Lung (tissue), 12 donors: ENCODE results near the gene TMEM31. TPM values are rescaled to one million over a fixed set of nuclear protein-coding genes. Genes with fewer than 3 reads are reported as not detected.
A peak's percentile ranks its signal among the peaks of the same experiment; 100 is the strongest.
"Not testable (repeated sequence)": the region's sequence is repeated elsewhere in the genome, so short reads cannot be mapped to it uniquely, and the experiment has no call there.

ENCODE experiments used
- ATAC-seq: fragments of 200-7000 bp; cut with Tn5 transposase; one replicate; pipeline ENCODE4 v1.9.1; 2020; ENCODE audit warnings: moderate number of reproducible peaks; ENCODE audit not compliant: insufficient read depth, low FRiP score
- DNase-seq, 3 donors: peaks; one replicate each; pipeline ENCODE4 v3.0.0-alpha.2; 2013 to 2017
- H3K27ac ChIP-seq, 2 donors: one replicate each; pipeline ENCODE4 v1.5.1; 2013; ENCODE audit warnings: mild to moderate bottlenecking in 2 of 2, moderate library complexity in 2 of 2, control low read depth in 1 of 2, inconsistent platforms in 1 of 2, low read depth in 1 of 2, low read length in 1 of 2
- H3K27me3 ChIP-seq, 3 donors: one replicate each; pipeline ENCODE4 v1.5.1; 2013; ENCODE audit warnings: low read length in 2 of 3; ENCODE audit not compliant: control insufficient read depth in 3 of 3, insufficient read depth in 3 of 3
- H3K36me3 ChIP-seq, 4 donors: one replicate each; pipeline ENCODE4 v1.5.1; 2013; ENCODE audit warnings: low read length in 4 of 4, mild to moderate bottlenecking in 1 of 4, moderate library complexity in 1 of 4; ENCODE audit not compliant: control insufficient read depth in 4 of 4, insufficient read depth in 4 of 4
- H3K4me1 ChIP-seq, 5 donors: one replicate each; pipeline ENCODE4 v1.5.1; 2013; ENCODE audit warnings: low read length in 5 of 5, mild to moderate bottlenecking in 2 of 5, moderate library complexity in 1 of 5; ENCODE audit not compliant: control insufficient read depth in 5 of 5, insufficient read depth in 5 of 5
- H3K4me3 ChIP-seq: one replicate; pipeline ENCODE4 v1.5.1; 2013; ENCODE audit warnings: mild to moderate bottlenecking, control low read depth, moderate library complexity
- H3K9ac ChIP-seq, 2 donors: one replicate each; pipeline ENCODE4 v1.5.1; 2013; ENCODE audit warnings: low read length in 2 of 2, control low read depth in 1 of 2; ENCODE audit not compliant: insufficient read depth in 1 of 2
- H3K9me3 ChIP-seq, 4 donors: one replicate each; pipeline ENCODE4 v1.5.1; 2013; ENCODE audit warnings: low read length in 3 of 4, mild to moderate bottlenecking in 1 of 4, moderate library complexity in 1 of 4; ENCODE audit not compliant: control insufficient read depth in 4 of 4, insufficient read depth in 3 of 4
- WGBS, 2 donors: extraction: QIAGEN DNeasy Blood & Tissue Kit; methylation state at CpG; one replicate each; pipeline ENCODE4 v1.1.7; 2013; 5-methylcytosine and 5-hydroxymethylcytosine counted together
- polyA plus RNA-seq, 2 donors: library from polyadenylated mRNA; stranded (reverse); fragments of 200-250 nt; gene quantifications; one replicate each; pipeline ENCODE4 v1.2.1, GENCODE V29; 2013
- total RNA-seq, 2 donors: library from RNA; depleted of rRNA in 1 of 2; stranded (reverse); fragments of >200 nt in 1 of 2; gene quantifications; one replicate each; pipeline ENCODE4 v1.2.1, GENCODE V29; 2014 to 2021
- TF ChIP-seq, protein P1 (sequence below): IDR thresholded peaks from 2 replicates; pipeline ENCODE4 v1.5.1; 2012; ENCODE audit warnings: mild to moderate bottlenecking; ENCODE audit errors: control extremely low read depth, extremely low read depth
- donor health status: control.
- donor health status: control.
- donor health status: Bipolar disorder and iron deficiency.
- donor health status: healthy.
- donor health status: DM: yes; HTN: yes; CAD: no.

TMEM31 gene
- total and polyA plus RNA-seq, 4 donors, result 0.30 to 0.65 TPM; not detected in 2

- no peak for DNase-seq
- TF ChIP-seq, protein P1, sequence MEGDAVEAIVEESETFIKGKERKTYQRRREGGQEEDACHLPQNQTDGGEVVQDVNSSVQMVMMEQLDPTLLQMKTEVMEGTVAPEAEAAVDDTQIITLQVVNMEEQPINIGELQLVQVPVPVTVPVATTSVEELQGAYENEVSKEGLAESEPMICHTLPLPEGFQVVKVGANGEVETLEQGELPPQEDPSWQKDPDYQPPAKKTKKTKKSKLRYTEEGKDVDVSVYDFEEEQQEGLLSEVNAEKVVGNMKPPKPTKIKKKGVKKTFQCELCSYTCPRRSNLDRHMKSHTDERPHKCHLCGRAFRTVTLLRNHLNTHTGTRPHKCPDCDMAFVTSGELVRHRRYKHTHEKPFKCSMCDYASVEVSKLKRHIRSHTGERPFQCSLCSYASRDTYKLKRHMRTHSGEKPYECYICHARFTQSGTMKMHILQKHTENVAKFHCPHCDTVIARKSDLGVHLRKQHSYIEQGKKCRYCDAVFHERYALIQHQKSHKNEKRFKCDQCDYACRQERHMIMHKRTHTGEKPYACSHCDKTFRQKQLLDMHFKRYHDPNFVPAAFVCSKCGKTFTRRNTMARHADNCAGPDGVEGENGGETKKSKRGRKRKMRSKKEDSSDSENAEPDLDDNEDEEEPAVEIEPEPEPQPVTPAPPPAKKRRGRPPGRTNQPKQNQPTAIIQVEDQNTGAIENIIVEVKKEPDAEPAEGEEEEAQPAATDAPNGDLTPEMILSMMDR, result no peak
- no peaks in the 10 kb centered on the region for H3K4me1 ChIP-seq
- H3K9ac ChIP-seq, result no peak overlapping the region
- H3K4me3 ChIP-seq, result no peak overlapping the region
- no peaks in the 10 kb centered on the region for H3K36me3 ChIP-seq
- peaks cover 0 to 2% (median 0%) of the 10 kb centered on the region in 4 donors for H3K9me3 ChIP-seq
- no peak for ATAC-seq
- 83 to 92% methylated on average over 2 of the region's 2 CpGs for WGBS, 2 donors
- no peak overlapping the region for H3K27ac ChIP-seq
- peaks cover 5 to 38% (median 9%) of the 10 kb centered on the region in 3 donors for H3K27me3 ChIP-seq
Observed at GRCh38 chrX:103747163-103747562, 36.5 kb downstream of the TMEM31 start.

DNA sequence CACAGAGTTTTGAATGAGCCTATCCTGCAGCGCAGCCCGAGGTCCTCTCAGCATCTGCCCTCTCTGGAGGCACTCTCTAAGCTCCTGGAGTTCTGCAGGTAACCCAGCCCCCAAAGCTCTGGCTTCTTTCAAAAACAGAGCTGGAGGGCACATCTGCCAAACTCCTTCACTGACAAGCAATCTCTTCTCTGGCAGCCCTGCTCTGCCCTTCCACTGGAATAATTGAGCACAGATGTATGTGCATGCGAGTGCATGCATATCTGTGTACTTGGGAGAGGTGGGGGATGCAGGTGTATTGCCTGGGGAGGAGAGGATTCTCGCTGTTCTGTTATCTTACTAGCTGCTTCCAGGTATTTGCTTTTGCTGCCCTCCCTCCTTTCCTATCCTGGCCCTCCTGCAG is 43.7 kb downstream of the TMEM31 start:
- ATAC-seq, result no peak
- no peak overlapping the region for H3K9ac ChIP-seq
- peaks cover 0 to 28% (median 15%) of the 10 kb centered on the region in 3 donors for H3K27me3 ChIP-seq
- no peaks in the 10 kb centered on the region for H3K36me3 ChIP-seq
- H3K4me3 ChIP-seq, result no peak overlapping the region
- no peak overlapping the region for H3K27ac ChIP-seq
- peaks cover 0 to 6% (median 2%) of the 10 kb centered on the region in 4 donors for H3K9me3 ChIP-seq
- DNase-seq, result no peak
- 76 to 93% methylated on average over 4 of the region's 4 CpGs for WGBS, 2 donors
- peaks cover 0 to 6% (median 0%) of the 10 kb centered on the region in 5 donors for H3K4me1 ChIP-seq
- TF ChIP-seq, protein P1, result no peak

DNA sequence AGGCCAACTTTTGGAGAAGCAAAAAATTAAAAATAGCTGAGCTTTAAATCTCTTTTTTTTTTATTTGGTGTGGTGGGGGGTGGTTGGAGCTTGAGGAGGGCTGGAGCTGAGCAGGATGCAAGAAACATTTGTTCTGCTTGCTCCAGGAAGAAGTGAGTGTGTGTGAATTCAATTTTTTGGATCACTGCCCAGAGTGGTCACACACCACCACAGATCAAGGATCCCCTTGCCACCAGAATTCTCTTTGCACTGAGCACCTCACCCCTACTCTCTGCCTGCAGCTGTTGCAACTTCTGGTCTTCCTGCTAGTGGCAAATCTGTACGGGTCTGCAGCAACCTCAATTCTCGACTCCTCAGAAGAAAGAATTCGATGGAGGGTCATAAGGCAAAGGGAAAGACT is 46.0 kb downstream of the TMEM31 start:
- DNase-seq (peak; percentile 20 to 74 (median 50)), ATAC-seq (no peak)
- H3K9ac ChIP-seq, result no peak overlapping the region
- peaks cover 0 to 6% (median 0%) of the 10 kb centered on the region in 5 donors for H3K4me1 ChIP-seq
- WGBS, 2 donors, result 19 to 53% methylated on average over 3 of the region's 3 CpGs
- H3K27ac ChIP-seq, result no peak overlapping the region
- H3K27me3 ChIP-seq, result peaks cover 0 to 21% (median 12%) of the 10 kb centered on the region in 3 donors
- no peak overlapping the region for H3K4me3 ChIP-seq
- no peaks in the 10 kb centered on the region for H3K36me3 ChIP-seq
- peaks cover 0 to 6% (median 3%) of the 10 kb centered on the region in 4 donors for H3K9me3 ChIP-seq
- TF ChIP-seq, protein P1, result no peak

GRCh38 chrX:103758555-103758954 is 47.8 kb downstream of the TMEM31 start:
- Histone ChIP-seq H3K4me3 (no peak overlapping the region), H3K27me3 (peaks cover 0 to 12% (median 6%) of the 10 kb centered on the region in 3 donors), H3K9me3 (peaks cover 0 to 6% (median 3%) of the 10 kb centered on the region in 4 donors), H3K4me1 (peaks cover 0 to 6% (median 0%) of the 10 kb centered on the region in 5 donors), H3K27ac (no peak overlapping the region), H3K9ac (no peak overlapping the region), H3K36me3 (no peaks in the 10 kb centered on the region)
- WGBS, 2 donors, result 93 to 100% methylated on average over 1 of the region's 1 CpG
- DNase-seq, result no peak
- no peak for ATAC-seq
- TF ChIP-seq, protein P1, result no peak

DNA sequence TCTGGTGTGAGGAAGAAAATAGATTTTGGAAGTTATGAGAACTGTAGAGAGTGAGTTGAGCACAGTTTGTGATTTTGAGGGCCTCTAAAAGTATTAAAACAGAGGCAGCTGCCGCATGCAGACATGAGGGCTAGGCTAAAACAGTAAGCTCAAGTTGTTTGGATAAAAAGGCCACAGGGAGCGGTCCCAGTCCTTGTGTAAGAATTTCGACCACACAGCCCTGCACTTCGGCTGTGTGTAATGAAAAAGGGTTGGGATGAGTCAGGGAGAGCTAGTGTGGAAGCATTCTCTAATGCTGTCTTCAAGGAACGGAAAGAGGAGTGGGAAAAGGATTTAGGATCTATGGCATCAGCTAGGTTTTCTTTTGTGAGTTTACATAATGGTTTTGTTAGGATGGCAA is 52.8 kb downstream of the TMEM31 start:
- H3K4me1 ChIP-seq, H3K9ac ChIP-seq, H3K27ac ChIP-seq, H3K36me3 ChIP-seq, DNase-seq, H3K27me3 ChIP-seq, H3K4me3 ChIP-seq, H3K9me3 ChIP-seq, ATAC-seq: not testable (repeated sequence)
- WGBS, 2 donors, result 77 to 88% methylated on average over 5 of the region's 5 CpGs
